EL (cell line): ENCODE data around the gene LCE5A.
A peak's percentile ranks its signal among the peaks of the same experiment; 100 is the strongest.
"Not testable (repeated sequence)": the region's sequence is repeated elsewhere in the genome, so short reads cannot be mapped to it uniquely, and the experiment has no call there.

Source experiments
- DNase-seq: peaks from one replicate; pipeline ENCODE4 v3.0.0-alpha.2; 2016

LCE5A gene

DNA sequence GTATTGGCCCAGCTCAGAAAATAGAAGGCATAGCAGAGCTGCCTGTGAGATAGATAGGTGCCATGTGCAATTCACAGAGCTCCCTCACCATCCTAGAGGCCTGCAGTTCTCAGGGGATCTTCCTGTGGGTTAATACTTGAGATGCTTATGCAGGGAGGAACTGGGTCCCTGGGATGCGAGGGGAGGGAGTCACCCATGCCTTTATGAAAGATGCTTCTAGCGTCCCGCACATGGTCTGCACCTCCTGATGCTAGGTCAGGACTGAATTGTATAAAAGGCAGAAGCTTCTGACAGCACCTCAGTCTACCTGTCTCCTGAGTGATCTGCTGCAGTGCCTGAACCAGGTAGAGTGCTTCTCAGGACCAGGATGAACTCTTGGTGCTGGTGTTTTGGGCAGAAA lies at the start of gene LCE5A:
Gene LCE5A, plus strand, starts transcription at position 301 of the 400 bp plus-strand sequence. CDS start 732 bp downstream, outside the sequence.
- no peak for DNase-seq

DNA sequence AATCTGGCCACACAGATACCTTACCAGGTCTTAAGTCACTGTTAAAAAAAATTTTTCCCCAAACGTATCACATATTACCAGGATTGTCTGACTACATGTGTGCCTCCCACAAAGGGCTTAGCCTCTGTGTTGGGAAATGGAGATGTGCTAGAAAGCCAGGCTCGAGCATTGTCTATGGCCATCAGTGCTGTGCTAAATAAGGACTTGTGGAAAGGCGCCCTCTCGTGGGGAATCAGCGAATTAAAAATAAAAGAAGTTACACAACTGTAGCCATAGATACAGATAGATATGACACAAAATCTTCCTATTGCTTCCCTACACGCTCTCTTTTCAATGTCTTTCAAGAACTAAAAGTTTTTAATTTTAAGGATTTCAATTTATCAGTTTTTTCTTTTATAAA lies 49.1 kb upstream of the LCE5A start:
- peak; percentile 70 for DNase-seq

GRCh38 chr1:152462636-152463035 lies 48.0 kb upstream of the LCE5A start:
- no peak for DNase-seq

- no peak for DNase-seq
Measured at GRCh38 chr1:152466217-152466616, 44.4 kb upstream of the LCE5A start.

GRCh38 chr1:152473887-152474537 lies 36.6 kb upstream of the LCE5A start:
- peak; percentile 29 for DNase-seq

- DNase-seq, result peak; percentile 71
Measured at GRCh38 chr1:152479792-152480595, 30.6 kb upstream of the LCE5A start.

DNA sequence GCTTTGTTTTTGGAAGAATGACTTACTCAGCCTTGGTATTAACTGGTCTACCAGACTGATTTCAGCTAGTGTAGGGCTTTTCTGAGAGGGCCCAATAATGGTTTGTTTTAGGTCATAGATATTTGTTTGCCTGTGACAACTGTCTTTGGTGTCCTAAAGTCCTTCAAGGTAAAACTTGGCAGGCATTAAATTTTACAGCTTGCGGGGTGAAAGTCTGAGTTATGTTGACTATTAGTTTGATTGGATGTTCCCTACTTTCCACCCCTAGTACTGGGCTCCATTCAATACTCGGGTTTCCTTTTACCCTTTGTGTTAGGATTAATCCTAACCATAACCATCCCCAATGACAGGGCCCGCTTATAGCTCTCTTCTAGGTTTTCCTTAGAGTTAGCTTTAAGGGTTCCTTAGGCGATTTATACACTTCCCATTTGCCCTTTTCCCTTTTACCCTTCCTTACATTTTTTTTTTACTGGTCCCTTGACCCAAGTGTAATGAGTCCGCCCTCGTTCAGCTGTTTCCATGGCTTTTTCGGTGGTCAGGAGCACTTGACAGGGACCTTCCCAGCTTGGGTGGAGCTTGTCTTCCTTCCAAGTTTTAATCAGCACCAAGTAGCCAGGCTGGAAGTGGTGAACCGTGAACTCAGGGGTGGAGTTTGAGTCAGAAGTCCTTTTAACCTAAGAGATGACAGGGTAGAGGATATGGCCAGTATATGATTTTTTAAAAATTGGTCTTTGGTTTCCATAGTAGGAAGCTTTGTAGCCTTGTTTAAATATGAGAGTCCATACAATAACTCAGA lies 28.5 kb upstream of the LCE5A start:
- no peak for DNase-seq

GRCh38 chr1:152486400-152487006 lies 24.1 kb upstream of the LCE5A start:
- DNase-seq, result peak; percentile 12

DNA sequence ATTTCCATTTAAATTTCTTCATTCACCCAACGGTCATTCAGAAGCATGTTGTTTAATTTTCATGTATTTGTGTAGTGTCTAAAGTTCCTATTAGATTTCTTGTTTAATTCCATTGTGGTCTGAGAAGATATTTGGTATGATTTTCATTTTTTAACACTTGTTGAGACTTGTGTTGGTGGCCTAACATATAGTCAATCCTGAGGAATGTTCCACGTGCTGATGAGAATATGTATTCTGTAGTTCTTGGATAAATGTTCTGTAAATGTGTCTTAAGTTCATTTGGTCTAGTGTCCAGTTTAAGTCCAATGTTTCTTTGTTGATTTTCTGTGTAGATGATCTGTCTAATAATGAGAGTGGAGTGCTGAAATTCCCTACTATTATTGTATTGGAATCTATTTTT lies 22.7 kb upstream of the LCE5A start:
- no peak for DNase-seq

- not testable (repeated sequence) for DNase-seq
Measured at GRCh38 chr1:152491537-152491936, 19.1 kb upstream of the LCE5A start.

DNA sequence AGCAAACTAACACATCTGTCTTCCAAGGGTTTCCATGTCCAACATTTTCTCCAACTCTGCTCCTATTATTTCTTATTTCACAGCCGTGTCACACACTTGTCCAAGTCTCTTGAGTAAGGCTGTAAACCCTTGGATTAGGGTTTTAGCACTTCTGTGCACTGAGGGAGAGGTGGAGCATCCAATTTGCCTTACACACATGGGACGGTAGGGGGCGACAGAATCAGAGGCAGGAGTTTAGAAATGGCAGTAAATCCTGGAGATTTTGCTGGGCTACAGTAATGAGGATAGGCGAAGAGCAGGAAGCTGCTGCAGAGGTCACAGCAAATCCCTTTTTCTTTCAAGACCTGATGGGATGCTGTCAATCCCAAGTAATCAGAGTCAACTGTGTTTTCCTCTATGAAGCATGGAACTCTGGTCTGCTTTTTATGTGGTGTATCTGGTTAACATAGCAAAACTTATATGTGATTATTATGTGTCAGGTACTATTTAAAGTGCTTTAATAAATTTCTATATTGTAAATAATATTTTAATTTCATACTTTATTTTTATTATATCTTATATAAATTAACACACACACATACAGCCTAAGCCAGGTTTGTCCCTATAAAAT lies 15.4 kb upstream of the LCE5A start:
- DNase-seq, result peak; percentile 58

GRCh38 chr1:152497273-152497672 lies 13.3 kb upstream of the LCE5A start:
- DNase-seq, result peak; percentile 37

DNA sequence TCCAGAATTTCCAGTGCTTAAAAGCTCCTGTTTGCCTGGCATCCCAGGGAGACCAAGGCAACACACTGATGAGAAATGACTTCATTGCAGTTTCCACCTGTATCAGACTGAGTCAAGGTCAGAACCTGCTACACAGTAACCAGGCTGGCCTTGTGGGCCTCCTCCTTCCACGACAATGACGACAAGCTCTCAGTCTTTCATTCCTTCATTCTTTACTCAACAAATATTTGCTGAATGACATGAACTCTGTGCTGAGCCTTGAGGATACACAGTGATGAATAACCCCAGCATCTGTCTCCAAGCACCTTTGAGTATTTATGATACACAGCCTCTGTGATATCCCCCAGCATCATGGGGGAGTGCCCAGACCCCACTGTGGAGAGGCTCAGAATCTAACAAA lies 8.9 kb upstream of the LCE5A start:
- peak; percentile 42 for DNase-seq

DNA sequence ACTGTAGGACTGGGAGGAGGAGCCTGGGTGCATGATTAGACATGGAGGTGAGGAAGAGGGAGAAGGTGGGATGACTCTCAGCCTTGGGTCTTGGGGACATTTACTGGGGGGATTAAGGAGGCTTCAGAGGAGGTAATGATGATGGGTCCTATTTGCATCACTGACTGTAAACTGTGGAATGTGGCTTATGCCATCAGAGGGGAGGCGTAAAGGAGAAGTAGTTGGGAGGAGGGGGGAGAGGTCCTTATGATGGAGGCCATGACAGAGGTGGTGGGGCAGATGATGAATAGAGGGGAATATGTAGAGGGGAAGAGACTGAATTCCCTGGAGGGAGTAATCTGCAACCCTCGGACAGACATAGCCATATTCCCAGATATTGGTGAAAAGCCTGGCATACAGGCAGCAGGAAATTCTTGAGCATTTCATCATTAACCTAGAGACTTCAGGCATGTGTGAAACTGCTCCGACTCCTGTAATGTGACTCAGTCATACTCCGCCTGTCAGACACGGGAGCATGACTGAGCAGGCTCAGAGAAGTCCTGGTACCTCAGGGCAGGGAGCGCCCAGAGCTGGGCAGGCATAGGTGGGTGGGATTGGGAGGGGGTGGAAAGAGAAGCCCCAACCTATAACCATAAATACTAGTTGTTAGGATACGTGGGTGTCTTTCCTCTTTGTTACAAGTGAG lies 8.0 kb upstream of the LCE5A start:
- DNase-seq, result peak; percentile 81

DNA sequence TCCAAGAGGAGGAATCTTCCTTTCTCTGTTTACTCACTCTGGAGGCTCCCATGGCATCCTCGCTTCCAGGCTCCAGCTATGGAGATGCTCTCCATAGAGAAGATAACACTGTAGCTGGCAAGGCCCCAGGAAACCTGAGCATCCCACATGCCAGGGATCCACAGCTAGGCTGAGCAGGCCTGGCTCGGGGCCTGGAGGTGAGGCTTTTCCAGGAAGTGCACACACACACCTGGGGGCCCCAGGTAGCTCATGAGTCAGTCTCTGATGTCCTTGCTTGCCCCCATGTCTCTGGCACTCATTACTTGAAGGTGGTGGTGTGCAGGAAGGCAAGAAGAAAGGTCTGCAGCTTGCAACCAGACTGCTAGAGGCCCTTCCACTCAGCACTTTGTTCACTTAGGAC lies 5.5 kb upstream of the LCE5A start:
- DNase-seq, result no peak

GRCh38 chr1:152506899-152507498 lies 3.6 kb upstream of the LCE5A start:
- DNase-seq, result no peak

DNA sequence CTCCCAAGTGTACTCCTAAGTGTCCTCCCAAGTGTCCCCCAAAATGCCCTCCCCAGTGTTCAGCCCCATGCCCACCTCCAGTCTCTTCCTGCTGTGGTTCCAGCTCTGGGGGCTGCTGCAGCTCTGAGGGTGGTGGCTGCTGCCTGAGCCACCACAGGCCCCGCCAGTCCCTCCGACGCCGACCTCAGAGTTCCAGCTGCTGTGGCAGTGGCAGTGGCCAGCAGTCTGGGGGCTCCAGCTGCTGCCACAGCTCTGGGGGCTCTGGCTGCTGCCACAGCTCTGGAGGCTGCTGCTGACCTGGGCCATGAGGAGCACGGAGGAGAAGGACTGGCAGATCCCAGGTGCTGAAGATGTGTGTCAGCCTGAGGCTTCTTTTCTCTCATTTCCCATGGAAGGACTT lies 993 bp downstream of the LCE5A start:
- DNase-seq, result no peak

DNA sequence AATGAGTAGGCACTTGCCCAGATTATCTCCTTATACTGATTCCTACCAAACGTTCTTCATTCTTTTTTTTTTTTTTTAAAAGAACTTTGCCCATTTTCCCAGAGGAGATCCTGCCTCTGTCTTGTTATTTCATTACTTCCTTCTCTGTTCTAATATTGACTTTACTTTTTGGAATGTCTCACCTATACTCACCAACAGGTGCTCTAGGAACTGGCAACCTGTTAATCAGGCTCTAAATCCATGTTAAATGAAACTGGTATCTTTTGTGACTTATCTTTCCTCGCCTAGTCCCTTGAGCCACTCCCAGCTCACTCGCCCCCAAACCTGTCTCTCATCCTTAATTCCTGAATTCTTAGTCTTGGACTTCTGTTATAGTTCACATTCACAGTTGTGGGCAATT lies 2.5 kb downstream of the LCE5A start:
- DNase-seq, result no peak

GRCh38 chr1:152514715-152515433 lies 4.3 kb downstream of the LCE5A start:
- no peak for DNase-seq

- DNase-seq, result peak; percentile 33
Measured at GRCh38 chr1:152515434-152515783, 4.8 kb downstream of the LCE5A start.

GRCh38 chr1:152516082-152516481 lies 5.5 kb downstream of the LCE5A start:
- DNase-seq, result no peak
